ENCODE measurements around the gene ZFAND3.
"Not testable (repeated sequence)": the region's sequence is repeated elsewhere in the genome, so short reads cannot be mapped to it uniquely, and the experiment has no call there.

The ZFAND3 gene

GRCh38 chr6:37889486-37889885 is 70.0 kb downstream of the ZFAND3 start:
- H3K36me3 ChIP-seq (ENCODE audit: insufficient read depth, low read depth, low read length) = no peaks in the 10 kb centered on the region
- no peaks in the 10 kb centered on the region for H3K4me1 ChIP-seq (ENCODE audit: insufficient read depth, low read length)
- no peak overlapping the region for H3K4me3 ChIP-seq (ENCODE audit: low read length)
- H3K9ac ChIP-seq (ENCODE audit: low read depth, low read length) = no peak overlapping the region
- H3K27ac ChIP-seq (ENCODE audit: low read length) = no peak overlapping the region
- no peaks in the 10 kb centered on the region for H3K27me3 ChIP-seq (ENCODE audit: insufficient read depth, low read length)
- no peaks in the 10 kb centered on the region for H3K9me3 ChIP-seq (ENCODE audit: insufficient read depth, low read depth, low read length)

GRCh38 chr6:37891072-37891471 is 71.5 kb downstream of the ZFAND3 start:
- H3K36me3 ChIP-seq (ENCODE audit: insufficient read depth, low read depth, low read length) = no peaks in the 10 kb centered on the region
- H3K9me3 ChIP-seq (ENCODE audit: insufficient read depth, low read depth, low read length) = no peaks in the 10 kb centered on the region
- H3K4me3 ChIP-seq (ENCODE audit: low read length) = no peak overlapping the region
- no peak overlapping the region for H3K9ac ChIP-seq (ENCODE audit: low read depth, low read length)
- peaks cover 2% of the 10 kb centered on the region; the same call in 1 of the 2 replicates for H3K4me1 ChIP-seq (ENCODE audit: insufficient read depth, low read length)
- H3K27me3 ChIP-seq (ENCODE audit: insufficient read depth, low read length) = no peaks in the 10 kb centered on the region
- H3K27ac ChIP-seq (ENCODE audit: low read length) = no peak overlapping the region

- no peaks in the 10 kb centered on the region for H3K27me3 ChIP-seq (ENCODE audit: insufficient read depth, low read length)
- H3K4me3 ChIP-seq (ENCODE audit: low read length) = no peak overlapping the region
- no peak overlapping the region for H3K27ac ChIP-seq (ENCODE audit: low read length)
- H3K36me3 ChIP-seq (ENCODE audit: insufficient read depth, low read depth, low read length) = no peaks in the 10 kb centered on the region
- H3K9me3 ChIP-seq (ENCODE audit: insufficient read depth, low read depth, low read length) = no peaks in the 10 kb centered on the region
- H3K9ac ChIP-seq (ENCODE audit: low read depth, low read length) = no peak overlapping the region
- H3K4me1 ChIP-seq (ENCODE audit: insufficient read depth, low read length) = peaks cover 8% of the 10 kb centered on the region; the same call in 1 of the 2 replicates
These were observed 73.7 kb downstream of the ZFAND3 start for GRCh38 chr6:37893257-37893656.

DNA sequence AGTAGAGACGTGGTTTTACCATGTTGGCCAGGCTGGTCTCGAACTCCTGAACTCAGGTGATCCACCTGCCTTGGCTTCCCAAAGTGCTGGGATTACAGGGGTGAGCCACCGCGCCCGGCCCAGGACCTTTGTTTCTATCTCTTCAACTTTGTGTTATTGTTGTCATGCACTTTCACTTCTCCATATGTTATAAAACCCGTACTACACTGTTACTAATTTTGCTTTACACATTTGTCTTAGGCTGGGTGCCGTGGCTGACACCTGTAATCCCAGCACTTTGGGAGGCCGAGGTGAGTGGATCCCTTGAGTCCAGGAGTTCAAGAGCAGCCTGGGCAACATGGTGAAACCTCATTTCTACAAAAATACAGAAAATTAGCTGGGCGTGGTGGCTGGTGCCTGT is 74.2 kb downstream of the ZFAND3 start:
- not testable (repeated sequence) for H3K4me1 ChIP-seq (ENCODE audit: insufficient read depth, low read length); H3K27ac ChIP-seq (ENCODE audit: low read length); H3K9ac ChIP-seq (ENCODE audit: low read depth, low read length); H3K4me3 ChIP-seq (ENCODE audit: low read length); H3K9me3 ChIP-seq (ENCODE audit: insufficient read depth, low read depth, low read length); H3K36me3 ChIP-seq (ENCODE audit: insufficient read depth, low read depth, low read length); H3K27me3 ChIP-seq (ENCODE audit: insufficient read depth, low read length)

GRCh38 chr6:37894585-37894984 is 75.1 kb downstream of the ZFAND3 start:
- Histone ChIP-seq H3K27me3 (ENCODE audit: insufficient read depth, low read length) (no peaks in the 10 kb centered on the region), H3K9me3 (ENCODE audit: insufficient read depth, low read depth, low read length) (no peaks in the 10 kb centered on the region), H3K4me1 (ENCODE audit: insufficient read depth, low read length) (peaks cover 8% of the 10 kb centered on the region; the same call in 1 of the 2 replicates), H3K9ac (ENCODE audit: low read depth, low read length) (no peak overlapping the region), H3K36me3 (ENCODE audit: insufficient read depth, low read depth, low read length) (no peaks in the 10 kb centered on the region), H3K4me3 (ENCODE audit: low read length) (no peak overlapping the region), H3K27ac (ENCODE audit: low read length) (no peak overlapping the region)

DNA sequence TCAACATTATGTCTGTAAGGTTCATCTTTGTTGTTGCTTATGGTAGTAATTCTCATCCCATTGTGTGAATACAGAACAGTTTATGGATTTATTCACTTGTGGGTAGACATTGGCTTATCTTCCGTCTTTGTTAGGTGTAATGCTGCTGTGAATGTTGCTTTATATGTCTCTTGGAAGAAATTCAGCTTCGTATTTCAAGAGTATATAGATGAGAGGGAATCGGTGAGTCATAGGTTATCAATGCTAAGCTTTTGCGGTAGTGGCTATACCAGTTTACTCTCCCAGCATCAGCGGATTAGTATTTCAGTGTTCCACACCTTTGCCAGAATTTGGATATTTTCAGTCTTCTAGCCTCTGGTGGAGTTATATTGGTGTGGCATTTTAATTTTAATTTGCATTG is 77.8 kb downstream of the ZFAND3 start:
- Histone ChIP-seq H3K4me3 (ENCODE audit: low read length) (no peak overlapping the region), H3K36me3 (ENCODE audit: insufficient read depth, low read depth, low read length) (no peaks in the 10 kb centered on the region), H3K27ac (ENCODE audit: low read length) (no peak overlapping the region), H3K27me3 (ENCODE audit: insufficient read depth, low read length) (no peaks in the 10 kb centered on the region), H3K9me3 (ENCODE audit: insufficient read depth, low read depth, low read length) (no peaks in the 10 kb centered on the region), H3K4me1 (ENCODE audit: insufficient read depth, low read length) (peaks cover 8% of the 10 kb centered on the region; the same call in 1 of the 2 replicates), H3K9ac (ENCODE audit: low read depth, low read length) (no peak overlapping the region)

GRCh38 chr6:37897818-37898515 is 78.4 kb downstream of the ZFAND3 start:
- no peaks in the 10 kb centered on the region for H3K36me3 ChIP-seq (ENCODE audit: insufficient read depth, low read depth, low read length)
- H3K27me3 ChIP-seq (ENCODE audit: insufficient read depth, low read length) = no peaks in the 10 kb centered on the region
- no peaks in the 10 kb centered on the region for H3K9me3 ChIP-seq (ENCODE audit: insufficient read depth, low read depth, low read length)
- no peak overlapping the region for H3K27ac ChIP-seq (ENCODE audit: low read length)
- no peak overlapping the region for H3K4me3 ChIP-seq (ENCODE audit: low read length)
- peaks cover 8% of the 10 kb centered on the region; the same call in 1 of the 2 replicates for H3K4me1 ChIP-seq (ENCODE audit: insufficient read depth, low read length)
- H3K9ac ChIP-seq (ENCODE audit: low read depth, low read length) = no peak overlapping the region

DNA sequence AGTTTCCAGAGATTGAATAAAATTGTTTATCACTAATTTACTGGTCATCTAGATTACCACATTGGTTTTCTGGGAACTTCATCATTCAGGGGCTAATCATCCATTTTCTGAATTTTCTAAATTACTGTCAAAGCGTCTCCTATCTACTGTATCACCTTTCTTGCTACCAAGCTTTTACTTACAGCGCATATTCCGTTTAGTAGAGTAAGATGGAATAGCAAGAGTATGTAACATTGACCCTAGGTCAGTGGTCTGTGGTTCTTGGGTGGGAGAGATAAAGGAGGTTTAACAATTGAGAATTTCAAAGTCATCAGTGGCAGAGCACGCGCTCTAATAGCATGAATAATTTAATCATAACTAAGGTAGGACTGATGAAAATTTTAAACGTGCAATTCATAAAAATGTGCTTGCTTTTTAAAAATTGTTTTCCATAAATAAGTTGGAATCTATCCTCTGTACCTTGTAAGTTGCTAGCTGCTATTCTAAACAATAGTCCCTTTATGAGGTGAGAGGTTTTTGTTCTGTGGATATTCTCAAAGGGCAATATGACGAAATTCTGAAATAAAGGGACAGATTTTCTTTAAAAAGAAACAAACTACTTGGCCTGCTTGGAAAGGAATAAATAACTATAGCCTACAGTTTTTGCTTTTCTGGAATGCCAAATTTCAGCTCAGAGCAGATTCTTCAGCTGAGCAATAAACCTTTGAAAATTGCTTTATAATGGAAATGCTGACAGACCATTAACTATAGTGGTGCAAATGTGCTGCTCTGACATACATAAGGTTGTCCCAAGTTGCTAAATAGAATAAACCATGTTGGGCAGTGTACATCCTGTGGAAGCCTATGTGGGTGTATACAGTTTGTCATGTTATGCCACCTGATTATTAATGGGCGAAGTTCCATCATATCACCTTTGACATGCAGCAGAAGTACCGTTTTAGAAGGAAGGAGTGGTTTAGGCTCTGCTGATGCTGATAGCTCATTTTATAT is 84.1 kb downstream of the ZFAND3 start:
- no peaks in the 10 kb centered on the region for H3K9me3 ChIP-seq (ENCODE audit: insufficient read depth, low read depth, low read length)
- H3K27me3 ChIP-seq (ENCODE audit: insufficient read depth, low read length) = no peaks in the 10 kb centered on the region
- H3K4me1 ChIP-seq (ENCODE audit: insufficient read depth, low read length) = peaks cover 7% of the 10 kb centered on the region; the same call in 1 of the 2 replicates
- no peak overlapping the region for H3K4me3 ChIP-seq (ENCODE audit: low read length)
- H3K27ac ChIP-seq (ENCODE audit: low read length) = no peak overlapping the region
- no peak overlapping the region for H3K9ac ChIP-seq (ENCODE audit: low read depth, low read length)
- H3K36me3 ChIP-seq (ENCODE audit: insufficient read depth, low read depth, low read length) = no peaks in the 10 kb centered on the region

DNA sequence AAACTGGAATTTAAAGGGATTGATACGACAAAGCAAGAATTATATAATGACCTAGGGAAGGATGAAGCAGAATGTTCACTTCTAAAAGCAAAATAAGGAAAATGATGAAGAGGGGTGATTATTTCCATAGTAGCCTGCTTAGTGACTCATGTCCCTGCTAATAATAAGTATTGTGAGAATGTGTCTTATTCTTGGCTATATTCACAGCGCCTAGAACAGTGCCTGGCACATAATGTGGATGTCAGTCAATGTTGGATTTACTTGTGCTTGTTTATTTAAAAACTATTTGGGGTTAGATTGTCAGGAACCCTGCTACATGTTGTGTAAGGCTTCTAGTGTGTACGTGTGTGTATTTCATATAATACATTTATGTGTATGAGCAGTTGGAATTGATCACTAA is 85.1 kb downstream of the ZFAND3 start:
- Histone ChIP-seq H3K9ac (ENCODE audit: low read depth, low read length) (no peak overlapping the region), H3K4me3 (ENCODE audit: low read length) (no peak overlapping the region), H3K27ac (ENCODE audit: low read length) (no peak overlapping the region), H3K4me1 (ENCODE audit: insufficient read depth, low read length) (peaks cover 7% of the 10 kb centered on the region; the same call in 1 of the 2 replicates), H3K27me3 (ENCODE audit: insufficient read depth, low read length) (no peaks in the 10 kb centered on the region), H3K36me3 (ENCODE audit: insufficient read depth, low read depth, low read length) (no peaks in the 10 kb centered on the region), H3K9me3 (ENCODE audit: insufficient read depth, low read depth, low read length) (no peaks in the 10 kb centered on the region)

- Histone ChIP-seq H3K27me3 (ENCODE audit: insufficient read depth, low read length) (no peaks in the 10 kb centered on the region), H3K4me3 (ENCODE audit: low read length) (no peak overlapping the region), H3K9ac (ENCODE audit: low read depth, low read length) (no peak overlapping the region), H3K27ac (ENCODE audit: low read length) (no peak overlapping the region), H3K9me3 (ENCODE audit: insufficient read depth, low read depth, low read length) (no peaks in the 10 kb centered on the region), H3K36me3 (ENCODE audit: insufficient read depth, low read depth, low read length) (no peaks in the 10 kb centered on the region), H3K4me1 (ENCODE audit: insufficient read depth, low read length) (peaks cover 7% of the 10 kb centered on the region; the same call in 1 of the 2 replicates)
These were observed 86.6 kb downstream of the ZFAND3 start for GRCh38 chr6:37906121-37906520.

GRCh38 chr6:37910998-37911397 is 91.5 kb downstream of the ZFAND3 start:
- Histone ChIP-seq H3K27me3 (ENCODE audit: insufficient read depth, low read length) (no peaks in the 10 kb centered on the region), H3K4me3 (ENCODE audit: low read length) (no peak overlapping the region), H3K9ac (ENCODE audit: low read depth, low read length) (no peak overlapping the region)

More at GRCh38 chr6:37910998-37911397, 91.5 kb downstream of the ZFAND3 start:
- Histone ChIP-seq H3K9me3 (ENCODE audit: insufficient read depth, low read depth, low read length) (no peaks in the 10 kb centered on the region), H3K27ac (ENCODE audit: low read length) (no peak overlapping the region), H3K4me1 (ENCODE audit: insufficient read depth, low read length) (no peaks in the 10 kb centered on the region), H3K36me3 (ENCODE audit: insufficient read depth, low read depth, low read length) (no peaks in the 10 kb centered on the region)
